GM21367 (cell line): ENCODE measurements around the gene CSH1.
A peak's percentile ranks its signal among the peaks of the same experiment; 100 is the strongest.
"Not testable (repeated sequence)": the region's sequence is repeated elsewhere in the genome, so short reads cannot be mapped to it uniquely, and the experiment has no call there.

Experiments used
- ATAC-seq: cut with Tn5 transposase; IDR thresholded peaks from one replicate; pipeline ENCODE4 v1.9.1; 2021; ENCODE audit not compliant: unreplicated experiment

Gene CSH1

DNA sequence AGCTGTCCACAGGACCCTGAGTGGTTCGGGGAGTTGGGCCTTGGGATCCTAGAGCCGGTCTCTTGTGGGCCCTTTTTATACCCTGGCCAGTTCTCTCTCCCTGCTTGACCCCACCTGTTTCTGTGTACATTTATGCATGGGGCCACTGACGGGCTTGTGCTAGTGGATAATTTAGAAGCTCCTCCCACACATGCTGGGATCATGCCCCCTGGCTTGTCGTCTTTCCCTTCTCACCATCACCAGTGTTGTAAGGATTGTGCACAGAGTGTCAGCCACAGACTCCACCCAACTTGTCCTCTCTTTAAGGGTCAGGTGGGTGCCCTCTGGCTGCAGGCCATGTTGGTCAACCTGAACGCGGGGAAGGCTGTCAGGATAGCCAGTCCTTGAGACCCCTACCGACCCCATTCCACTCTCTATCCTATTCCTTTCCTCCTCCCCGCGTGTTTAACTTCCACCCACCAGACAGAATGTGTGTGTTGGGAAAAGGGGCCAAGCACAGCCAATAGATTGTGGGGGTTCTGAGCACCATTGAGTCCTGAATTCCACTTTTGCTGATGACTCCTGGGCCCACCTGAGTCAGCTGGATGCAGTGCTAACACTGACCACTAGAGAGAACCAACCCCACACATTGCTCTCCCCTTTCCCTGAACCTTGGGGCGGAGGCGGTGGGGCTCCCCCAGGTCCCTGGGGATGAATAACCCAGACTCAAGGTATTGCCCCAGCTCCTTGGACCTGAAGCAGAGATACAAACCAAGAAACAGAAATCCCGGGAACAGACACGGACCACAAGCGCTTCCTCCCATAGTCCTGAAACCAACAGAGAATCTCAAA lies at the start of gene CSH1:
Gene CSH1, minus strand, starts transcription at position 51 of the 831 bp plus-strand sequence. CDS start 63 bp downstream, outside the sequence.
- not testable (repeated sequence) for ATAC-seq

DNA sequence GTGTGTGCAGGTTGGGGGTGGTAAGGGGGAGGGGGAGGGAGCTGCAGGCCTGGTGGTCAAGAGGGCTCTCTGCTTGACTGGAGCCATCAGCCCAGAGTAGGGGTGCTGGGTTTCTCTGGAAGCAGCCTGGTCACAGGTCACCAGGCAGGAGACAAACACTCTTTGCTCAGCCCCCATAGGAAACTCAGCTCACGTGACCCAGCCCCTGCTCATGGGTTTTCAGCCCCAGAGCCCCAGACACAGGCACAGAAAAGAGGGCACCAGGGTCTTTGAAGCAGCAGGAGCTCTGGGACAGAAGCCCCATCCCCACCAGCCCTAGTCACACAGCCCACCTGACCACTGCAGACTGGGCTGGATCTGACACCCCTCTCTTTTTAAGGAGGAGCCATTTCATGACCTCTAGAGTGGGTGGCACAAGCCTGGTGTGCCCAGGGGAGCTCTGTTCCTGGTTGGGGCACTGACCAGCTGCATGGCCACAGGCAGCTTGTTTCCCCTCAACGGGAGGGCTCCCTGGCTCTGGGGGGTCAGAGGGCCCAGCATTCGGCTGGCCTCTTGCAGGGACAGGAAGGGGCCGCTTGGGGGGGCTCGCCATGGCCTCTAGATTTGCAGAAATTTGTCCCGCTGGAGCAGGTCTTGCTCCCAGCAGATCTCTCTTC lies 49.5 kb upstream of the CSH1 start:
- ATAC-seq, result no peak

DNA sequence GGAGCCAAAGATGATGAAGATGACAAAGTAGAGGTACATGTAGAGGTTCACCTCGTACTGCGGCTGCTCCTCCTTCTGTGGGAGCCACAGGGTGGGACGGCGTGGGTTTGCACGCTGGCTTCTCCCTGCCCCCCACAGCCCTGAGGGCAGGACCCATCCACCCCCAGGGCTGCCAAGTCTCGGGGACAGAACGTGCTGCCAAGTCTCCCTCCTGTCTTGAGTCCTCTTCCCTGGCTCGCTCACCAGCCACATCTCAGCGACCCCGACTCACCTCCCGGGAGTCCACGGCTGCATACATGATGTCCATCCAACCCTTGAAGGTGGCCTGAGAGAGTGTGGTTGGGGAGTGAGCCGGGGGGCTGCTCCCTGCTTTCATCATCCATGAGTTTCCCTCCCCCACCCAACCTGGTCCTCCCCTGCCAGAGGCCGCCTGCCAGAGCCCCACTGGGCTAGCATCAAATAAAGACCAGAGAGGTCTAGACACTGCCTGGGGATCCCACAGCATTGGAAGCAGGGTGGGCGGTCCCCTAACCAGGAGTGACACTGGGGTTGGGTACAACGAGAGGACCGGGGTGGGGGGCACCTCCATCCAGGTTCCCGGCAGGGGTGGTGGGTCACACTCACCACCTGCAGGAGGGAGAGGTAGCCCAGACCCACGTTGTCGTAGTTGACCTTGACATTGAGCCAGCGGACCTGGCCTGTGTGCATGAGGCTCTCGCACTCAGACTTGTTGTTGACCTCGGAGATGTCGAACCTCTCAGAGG lies 48.5 kb upstream of the CSH1 start:
- no peak for ATAC-seq

DNA sequence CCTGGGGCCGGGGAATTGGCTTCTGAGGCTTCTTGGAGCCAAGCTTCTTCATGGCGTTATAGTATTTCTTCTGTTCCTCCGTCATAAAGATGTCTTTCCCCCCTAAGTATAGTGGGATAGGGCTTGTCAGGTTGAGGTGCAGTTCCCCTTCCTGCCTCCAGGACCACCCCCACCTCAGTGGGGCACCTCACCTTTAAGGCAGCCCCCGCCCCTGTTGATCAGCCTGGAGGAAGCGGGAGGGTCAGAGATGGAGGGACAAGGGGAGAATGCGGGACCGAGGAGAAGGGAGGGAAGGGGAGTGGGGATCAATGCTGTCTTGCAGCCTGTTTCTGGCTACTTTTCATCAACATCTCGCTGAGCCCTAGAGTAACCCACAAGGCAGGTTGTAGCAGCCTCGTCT lies 47.4 kb upstream of the CSH1 start:
- no peak for ATAC-seq

DNA sequence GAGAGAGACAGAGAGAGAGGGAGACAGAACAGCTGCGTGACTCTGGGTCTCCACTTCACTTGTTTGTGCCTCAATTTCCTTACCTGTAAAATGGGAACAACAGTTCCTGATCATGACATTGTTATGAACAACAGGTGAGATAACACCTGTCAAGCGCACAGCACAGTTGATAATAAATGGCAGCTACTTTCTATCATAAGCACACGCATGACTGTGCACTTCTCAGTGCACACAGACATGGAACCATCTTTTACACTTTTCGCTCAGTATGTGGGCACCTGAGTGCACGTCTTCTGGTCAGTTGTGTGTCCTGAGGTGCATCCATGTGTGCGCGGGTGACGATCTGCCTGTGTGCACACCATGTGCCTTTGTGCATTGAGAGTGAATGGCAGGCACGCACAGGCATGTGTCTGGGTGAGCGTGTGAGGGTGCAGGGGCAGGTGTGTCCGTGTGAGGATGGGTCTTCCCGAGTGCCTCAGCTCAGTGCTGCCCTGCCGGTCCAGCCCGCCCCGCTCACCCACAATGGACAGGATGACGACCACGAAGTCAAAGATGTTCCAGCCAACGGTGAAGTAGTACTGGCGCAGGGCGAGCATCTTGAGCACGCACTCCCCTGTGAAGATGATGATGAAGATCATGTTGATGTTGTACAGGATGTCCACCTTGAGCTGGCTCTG lies 46.1 kb upstream of the CSH1 start:
- no peak for ATAC-seq

DNA sequence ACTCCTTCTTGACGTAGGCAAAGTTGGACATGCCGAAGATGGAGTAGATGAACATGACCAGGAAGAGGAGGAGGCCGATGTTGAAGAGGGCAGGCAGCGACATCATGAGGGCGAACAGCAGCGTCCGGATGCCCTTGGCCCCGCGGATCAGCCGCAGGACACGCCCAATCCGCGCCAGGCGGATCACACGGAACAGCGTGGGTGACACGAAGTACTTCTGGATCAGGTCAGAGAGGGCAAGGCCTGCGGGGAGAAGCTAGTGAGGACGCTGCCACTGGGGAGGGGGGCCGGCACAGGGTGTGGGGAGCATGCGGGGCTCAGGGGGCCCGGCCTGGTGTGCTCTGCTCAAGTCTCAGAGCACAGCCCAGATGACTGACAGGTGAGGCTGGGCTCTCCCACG lies 45.4 kb upstream of the CSH1 start:
- no peak for ATAC-seq

DNA sequence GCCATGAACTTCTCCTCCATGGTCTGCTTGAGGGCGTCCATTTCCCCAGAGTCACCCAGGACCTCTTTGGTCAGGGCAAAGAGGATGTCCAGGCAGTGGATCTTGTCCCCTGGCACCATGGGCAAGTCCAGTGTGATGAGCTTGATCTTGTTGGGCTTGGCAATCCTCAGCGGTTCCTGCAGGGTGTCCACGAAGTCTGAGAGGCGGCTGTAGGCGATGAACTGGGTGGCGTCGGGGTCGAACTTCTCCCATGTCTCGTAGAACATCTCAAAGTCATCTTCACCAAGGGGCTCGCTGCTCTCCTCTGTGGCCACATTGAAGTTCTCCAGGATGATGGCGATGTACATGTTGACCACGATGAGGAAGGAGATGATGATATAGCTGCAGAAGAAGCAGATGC lies 44.8 kb upstream of the CSH1 start:
- ATAC-seq, result no peak

DNA sequence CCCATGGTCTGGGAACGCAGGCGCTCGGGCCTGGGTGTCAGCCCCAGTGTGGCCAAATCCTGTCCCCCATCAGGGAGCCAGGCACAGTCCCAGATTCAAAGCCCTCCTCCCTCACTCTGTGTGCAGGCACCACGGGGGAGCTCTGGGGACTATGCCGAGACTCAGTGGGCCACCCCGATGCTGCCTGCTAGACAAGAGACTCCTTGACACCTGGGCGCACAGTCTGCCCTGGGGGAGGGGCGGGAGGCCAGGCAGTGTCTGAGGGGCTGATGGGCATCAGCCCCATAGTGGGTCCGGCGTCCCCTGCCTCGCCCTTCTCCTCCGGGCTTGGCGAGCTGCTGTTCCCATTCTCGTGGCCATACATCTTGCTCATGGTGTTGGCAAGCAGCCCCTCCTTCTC lies 44.2 kb upstream of the CSH1 start:
- ATAC-seq, result no peak

DNA sequence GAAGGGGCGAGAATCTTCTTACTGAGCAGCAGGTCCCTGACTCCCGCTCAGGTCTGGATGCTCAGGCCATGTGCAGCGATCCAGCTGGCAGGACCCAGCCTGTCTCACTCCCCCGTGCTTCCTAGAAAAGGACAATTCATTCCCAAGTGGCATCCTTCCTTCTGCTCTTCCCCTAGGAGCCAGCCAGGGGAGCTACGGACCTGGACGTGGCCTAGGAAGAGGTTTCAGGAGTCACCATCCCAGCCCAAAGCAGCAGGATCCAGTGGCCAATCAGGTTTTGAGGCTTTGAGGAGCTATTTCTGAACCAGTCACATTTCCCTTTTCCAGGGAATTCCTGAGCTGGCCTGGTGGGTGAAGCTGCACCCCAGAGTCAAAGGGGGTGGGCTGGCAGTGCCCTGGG lies 43.5 kb upstream of the CSH1 start:
- ATAC-seq, result no peak

DNA sequence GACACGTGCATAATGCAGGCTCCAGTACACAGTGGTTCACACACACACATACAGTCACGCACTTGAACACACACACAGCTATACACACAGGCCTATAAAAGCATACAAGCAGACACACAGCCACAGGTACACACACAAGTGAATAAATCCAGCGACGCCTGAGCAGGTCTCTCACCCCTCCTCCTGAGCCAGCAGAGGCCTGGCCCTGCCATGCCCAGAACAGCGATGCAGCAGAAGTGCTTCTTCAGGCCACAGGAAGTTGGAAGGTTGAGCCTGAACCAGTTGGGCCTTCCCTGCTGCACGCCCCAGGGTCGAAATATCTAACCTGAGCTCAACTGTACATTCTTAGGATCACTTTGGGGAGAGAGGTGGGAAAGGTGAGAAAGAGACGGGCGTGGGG lies 43.0 kb upstream of the CSH1 start:
- no peak for ATAC-seq

DNA sequence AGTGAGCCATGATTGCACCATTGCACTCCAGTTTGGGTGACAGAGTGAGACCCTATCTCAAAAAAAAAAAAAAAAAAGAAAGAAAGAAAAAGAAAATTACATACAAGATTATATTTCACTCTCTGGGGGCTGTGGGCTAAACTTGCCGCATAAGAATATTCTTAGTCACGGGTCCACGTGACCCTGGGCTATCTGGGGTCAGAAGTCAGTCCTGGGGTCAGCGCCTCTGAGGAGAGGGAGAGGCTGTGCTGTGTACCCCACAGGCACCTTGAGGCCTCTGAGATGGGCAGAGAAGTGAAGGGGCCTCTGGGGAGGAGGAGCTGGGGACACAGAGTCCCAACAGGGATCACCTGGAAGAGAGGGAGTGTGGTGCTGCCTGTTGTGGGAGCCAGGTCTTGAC lies 41.5 kb upstream of the CSH1 start:
- no peak for ATAC-seq

DNA sequence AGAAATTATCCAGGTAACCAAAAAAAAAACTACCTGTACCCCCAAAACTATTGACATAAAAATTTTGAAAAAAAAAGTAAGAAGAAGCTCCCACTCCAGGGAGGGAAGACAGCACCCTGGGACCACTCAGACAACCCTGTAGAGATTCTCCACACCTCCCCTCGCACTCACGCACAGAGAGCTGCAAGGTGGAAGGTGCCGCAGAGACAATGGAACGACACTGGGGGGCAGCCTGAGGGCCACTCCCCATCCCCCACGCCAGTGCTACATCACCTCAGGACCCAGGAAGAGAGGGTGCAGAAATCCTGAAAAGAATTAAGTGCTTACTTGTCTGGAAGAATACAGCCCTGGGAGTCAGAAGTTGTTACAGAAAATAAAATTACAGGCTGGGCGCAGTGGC lies 40.9 kb upstream of the CSH1 start:
- no peak for ATAC-seq

DNA sequence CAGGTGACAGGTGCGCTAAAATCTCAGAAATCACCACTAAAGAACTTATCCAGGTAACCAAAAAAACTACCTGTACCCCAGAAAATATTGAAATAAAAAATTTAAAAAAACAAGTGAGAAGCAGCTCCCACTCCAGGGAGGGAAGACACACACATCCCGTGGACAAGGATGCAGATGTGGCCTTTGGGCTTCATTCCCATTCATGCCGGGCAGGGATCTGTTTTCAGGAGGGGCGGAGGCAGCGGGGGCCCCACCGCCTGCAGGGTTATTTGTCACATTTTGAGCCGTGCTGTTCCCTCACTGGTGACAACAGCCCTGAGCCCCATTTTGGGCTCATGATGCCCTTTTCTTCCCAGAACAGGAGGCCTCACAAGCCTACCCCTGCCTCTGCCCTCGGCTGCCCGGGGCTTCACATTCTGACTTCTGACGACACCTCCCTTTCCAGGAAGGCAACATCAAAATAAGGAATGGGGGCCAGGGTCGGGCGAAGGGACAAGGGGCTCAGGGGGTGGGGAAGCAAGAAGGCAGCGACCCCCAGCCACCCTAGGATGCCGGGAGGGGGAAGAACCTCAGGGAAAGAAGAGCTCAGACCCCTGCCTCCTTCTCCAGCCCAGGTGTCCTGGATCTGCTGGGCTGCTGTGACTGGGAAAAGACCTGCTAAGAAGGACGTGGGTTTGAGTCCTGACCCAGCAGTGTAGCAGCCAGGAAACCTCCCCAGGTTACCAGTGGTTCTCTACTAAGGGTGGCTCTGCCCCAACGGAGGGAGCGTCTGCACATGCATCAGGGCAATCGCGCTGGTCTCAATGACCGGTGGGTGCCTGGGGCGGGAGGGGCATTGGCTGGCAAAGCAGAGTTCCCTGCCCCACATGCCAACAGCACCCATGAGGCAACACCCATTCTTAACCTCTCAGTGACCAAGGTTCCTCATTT lies 38.1 kb upstream of the CSH1 start:
- no peak for ATAC-seq

DNA sequence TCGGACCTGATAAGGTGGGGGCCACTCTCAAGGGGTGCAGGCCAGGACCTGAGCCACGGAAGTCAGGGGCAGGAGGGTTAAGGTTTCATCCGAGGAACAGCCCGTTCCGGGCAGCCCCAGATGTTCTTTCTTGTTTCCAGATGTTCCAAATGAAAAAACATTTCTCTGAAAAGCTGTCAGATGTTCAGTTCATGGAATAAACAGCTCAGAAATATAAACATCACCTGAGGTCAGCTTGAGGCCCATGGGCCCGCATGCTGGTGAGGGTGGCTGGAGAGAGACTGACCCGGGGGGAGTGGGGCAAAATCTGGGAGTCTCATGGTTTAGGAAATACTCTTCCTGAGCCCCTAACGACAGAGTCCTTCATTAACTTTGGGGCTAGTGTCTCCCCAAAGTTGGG lies 37.2 kb upstream of the CSH1 start:
- ATAC-seq, result no peak

DNA sequence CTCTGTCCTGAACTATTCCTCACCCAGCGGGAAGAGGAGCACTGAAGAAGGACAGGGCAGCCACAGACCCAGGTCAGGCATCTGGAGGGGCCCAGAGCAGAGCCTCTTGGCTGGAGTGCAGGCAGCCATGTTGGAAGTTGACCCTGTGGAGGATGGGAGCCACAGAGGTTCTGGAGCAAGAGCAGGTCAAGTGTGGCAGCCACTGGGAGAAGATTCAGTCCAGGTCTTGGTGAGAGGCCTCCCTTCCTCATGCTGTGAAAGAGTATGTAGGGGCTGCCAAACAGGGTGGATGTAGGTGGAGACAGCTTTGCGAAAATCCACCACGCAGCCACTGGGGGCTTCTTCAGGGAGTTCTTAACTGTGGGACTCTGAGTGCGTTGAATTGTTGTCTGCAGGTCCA lies 36.3 kb upstream of the CSH1 start:
- peak; percentile 4 for ATAC-seq

DNA sequence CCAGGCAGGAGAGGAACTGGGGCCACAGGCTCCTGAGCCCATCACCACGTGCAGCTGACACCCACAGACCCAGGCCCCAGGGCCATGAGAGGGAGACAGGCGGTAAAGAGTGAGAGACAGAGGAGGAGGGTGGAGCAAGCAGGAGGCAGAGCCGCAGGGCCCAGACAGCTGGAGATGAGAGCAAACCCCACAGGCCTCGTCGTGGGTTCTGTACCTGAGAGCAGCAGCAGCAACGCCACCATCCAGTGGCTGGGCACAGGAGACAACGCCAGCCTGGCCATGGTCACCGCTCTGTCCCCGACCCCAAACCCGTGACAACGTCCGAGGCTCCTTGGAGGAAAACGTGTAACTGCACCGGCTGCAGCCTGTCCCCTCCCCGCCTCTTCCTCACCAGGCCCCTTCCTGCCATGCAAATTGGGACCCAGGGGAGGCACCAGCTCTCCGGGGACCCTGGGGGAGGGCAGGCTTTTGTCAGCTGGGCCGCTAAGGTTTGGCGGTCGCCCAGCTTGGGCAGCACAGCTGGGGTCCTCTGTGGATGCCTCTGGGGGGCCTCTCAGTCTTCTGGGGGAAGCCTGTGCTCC lies 35.7 kb upstream of the CSH1 start, which contains the start of gene CD79B:
Gene CD79B, minus strand, starts transcription at position 351 of the 581 bp plus-strand sequence. Its CDS starts 70 bp downstream, at position 281.
- ATAC-seq, result peak; percentile 49

DNA sequence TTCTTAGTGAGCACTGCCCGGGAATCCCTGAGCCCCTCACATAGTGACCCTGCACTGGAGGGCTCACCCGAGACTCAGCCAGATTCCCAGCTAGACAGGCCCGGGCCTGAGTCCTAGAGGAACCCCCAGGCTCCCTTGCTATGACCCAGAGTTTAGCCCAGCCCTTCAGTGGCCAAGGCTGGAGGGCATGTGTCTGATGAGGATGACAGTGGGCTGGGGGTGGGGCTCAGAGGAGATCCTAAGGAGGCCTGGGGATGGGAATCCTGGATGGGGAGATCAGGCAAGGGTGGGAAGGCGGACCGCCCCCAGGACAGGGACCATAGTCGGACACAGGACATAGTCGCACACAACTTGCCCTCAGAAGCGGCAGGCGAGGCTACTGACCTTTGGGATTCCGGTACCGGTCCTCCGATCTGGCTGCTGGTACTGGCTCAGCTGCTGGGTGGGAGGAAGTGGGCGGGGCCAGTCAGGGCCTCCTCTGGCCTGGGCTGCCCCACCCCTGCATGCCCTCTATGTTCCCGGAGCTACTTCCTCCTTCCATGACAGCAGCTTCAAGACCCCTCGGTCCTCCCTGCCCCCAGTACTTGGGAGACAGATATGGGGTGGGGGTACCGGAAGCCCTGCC lies 34.7 kb upstream of the CSH1 start:
- no peak for ATAC-seq

DNA sequence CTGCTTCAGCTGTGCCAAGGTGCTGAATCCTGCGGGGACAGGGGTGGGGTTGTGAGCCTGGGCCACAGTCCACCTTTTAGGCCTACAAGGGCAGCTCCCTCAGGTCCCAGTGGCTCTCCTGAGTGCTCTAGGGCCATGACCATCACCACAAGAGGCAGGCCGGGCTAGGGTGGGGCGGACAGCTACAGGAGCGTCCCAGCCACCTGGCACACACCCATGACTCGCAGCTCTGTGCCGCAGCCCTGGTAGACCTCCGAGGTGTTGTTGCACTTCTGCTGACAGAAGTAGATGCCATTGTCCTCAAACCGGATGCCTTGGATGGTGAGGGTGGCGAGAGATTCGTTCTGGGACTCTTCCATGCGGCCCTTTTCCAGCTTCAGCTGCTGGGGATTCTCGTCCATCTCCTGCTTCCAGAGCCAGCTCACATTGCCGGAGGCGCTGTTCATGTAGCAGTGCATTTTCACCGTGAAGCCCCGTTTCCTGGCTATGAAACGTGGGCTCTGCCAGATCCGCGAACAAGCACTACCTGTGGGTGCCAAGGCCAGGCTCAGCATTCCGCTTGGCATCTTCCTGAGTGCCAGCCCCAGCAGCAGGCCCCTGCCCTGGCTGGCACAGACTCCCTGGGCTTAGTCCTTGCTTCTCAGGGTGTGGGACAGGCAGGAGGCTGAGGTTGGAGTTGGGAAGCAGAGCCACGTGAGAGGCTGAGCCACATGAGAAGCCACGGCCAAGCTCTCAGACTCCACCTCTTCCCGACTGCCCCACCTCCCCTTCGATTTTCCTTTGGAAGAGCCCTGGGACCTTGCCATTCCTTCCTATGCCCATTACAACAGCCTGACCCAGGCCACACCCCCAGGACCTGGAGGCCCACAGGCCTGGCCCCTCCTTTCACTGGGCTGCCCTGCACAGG lies 33.7 kb upstream of the CSH1 start:
- ATAC-seq, result no peak
